ENCODE measurements around the gene HECW1. TPM values are rescaled to one million over a fixed set of nuclear protein-coding genes. Genes with fewer than 3 reads are reported as not detected.
"Not testable (repeated sequence)": the region's sequence is repeated elsewhere in the genome, so short reads cannot be mapped to it uniquely, and the experiment has no call there.

HECW1 gene
- total RNA-seq, 4 donors from 2014 or later, result 0.09 to 0.32 (median 0.12) TPM

DNA sequence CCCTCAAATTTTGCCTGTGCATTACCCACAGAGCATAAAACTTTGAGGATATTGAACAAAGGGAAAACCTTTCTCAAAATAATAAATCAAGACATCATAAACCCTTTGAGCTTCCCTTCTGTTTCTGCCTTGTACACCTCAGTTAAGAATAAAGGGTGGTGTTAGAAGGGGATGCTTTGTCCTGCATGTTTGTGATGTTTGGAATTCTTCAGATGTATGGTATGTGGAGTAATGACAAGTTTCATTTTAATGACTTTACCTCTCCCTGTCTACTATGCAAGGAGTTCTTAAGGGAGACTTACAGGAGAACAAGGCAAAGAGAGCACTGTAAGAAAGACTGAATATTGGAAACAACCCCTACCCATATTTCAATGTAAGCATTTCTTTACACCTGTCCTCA is 99.2 kb downstream of the HECW1 start:
- TF ChIP-seq, protein P1, sequence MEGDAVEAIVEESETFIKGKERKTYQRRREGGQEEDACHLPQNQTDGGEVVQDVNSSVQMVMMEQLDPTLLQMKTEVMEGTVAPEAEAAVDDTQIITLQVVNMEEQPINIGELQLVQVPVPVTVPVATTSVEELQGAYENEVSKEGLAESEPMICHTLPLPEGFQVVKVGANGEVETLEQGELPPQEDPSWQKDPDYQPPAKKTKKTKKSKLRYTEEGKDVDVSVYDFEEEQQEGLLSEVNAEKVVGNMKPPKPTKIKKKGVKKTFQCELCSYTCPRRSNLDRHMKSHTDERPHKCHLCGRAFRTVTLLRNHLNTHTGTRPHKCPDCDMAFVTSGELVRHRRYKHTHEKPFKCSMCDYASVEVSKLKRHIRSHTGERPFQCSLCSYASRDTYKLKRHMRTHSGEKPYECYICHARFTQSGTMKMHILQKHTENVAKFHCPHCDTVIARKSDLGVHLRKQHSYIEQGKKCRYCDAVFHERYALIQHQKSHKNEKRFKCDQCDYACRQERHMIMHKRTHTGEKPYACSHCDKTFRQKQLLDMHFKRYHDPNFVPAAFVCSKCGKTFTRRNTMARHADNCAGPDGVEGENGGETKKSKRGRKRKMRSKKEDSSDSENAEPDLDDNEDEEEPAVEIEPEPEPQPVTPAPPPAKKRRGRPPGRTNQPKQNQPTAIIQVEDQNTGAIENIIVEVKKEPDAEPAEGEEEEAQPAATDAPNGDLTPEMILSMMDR (IDR thresholded peaks at IDR 0.05), result no peak
- ATAC-seq (ENCODE audit: low FRiP score) (no peak), DNase-seq (ENCODE audit: low spot score) (no peak)

DNA sequence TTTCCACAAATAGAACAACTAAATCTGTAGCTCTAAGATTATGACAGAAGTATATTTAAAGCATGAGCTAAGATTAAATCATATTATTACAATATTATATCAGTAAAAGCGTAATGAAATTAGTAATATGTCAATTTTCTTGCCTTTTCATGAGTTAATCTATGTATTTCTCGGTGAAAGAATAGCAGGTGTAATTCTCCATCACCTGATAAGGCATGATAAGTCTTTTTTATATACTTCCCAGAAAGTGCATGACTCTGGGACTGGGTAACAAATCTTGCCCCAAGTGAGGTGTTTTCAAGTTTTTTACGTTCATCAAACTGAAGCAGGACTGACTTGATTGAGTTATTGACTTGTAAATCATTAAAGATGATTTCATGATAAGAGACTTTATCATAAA is 100.5 kb downstream of the HECW1 start:
- TF ChIP-seq, protein P1 (IDR thresholded peaks at IDR 0.05), result no peak
- DNase-seq (ENCODE audit: low spot score) (no peak), ATAC-seq (ENCODE audit: low FRiP score) (no peak)

DNA sequence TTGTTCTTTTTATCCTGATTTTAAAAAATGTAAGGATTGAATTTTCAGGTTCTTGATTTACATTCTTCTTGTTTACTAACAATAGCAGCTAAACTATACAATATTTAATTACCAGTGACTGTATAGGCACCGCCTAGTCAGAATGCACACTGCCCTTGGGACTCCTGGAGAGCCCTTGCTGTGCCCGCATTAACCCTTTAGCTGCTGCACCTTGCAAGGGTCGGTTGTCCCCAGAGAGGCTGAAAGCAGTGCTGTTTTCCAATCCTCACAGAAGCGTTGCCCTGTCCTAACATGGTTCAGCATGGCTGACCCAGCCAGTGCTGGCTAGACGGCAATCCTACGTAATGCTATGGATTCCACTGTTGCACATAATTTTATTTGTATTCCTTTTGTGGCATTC is 102.6 kb downstream of the HECW1 start:
- ATAC-seq (ENCODE audit: low FRiP score), result no peak
- no peak for DNase-seq (ENCODE audit: low spot score)
- TF ChIP-seq, protein P1 (IDR thresholded peaks at IDR 0.05), result no peak

DNA sequence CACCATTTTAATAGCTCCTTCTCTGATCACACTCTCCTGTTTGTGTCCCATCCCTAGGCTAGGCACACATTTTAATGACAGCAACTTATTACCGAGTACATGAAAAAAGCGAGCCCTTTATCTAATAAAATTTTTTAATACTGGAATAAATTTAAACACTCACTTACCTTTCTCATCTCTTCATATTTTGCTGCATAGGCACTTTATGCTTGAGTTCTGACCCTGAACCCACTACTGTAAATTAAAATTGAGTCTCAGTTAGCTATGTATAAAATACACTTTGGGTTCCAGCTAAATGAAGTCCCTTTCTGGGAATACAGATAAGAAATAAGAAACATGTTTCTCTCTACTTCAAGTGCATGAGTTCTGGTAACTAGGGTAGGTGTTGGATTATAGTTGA is 104.6 kb downstream of the HECW1 start:
- no peak for ATAC-seq (ENCODE audit: low FRiP score)
- no peak for DNase-seq (ENCODE audit: low spot score)
- TF ChIP-seq, protein P1 (IDR thresholded peaks at IDR 0.05), result no peak

DNA sequence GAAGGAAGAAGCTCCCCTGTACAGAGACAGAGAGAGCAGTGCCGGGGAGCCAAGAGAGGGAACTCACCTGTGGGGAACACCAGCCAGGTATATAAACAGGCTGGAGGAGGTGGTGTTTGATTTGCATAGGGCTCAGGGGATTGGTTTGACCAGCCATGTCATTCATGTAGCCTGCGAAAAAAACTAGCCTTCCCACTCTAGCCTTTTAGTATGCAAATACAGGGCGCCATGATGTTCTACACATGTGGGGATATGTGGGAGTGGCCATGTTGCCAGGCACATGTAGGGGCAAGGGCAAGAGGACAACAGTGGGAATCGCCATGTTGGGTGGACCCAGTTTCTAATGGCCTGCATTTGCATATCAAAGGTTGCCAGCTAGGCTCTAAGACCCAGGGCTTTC is 106.5 kb downstream of the HECW1 start:
- not testable (repeated sequence) for DNase-seq (ENCODE audit: low spot score); ATAC-seq (ENCODE audit: low FRiP score)

DNA sequence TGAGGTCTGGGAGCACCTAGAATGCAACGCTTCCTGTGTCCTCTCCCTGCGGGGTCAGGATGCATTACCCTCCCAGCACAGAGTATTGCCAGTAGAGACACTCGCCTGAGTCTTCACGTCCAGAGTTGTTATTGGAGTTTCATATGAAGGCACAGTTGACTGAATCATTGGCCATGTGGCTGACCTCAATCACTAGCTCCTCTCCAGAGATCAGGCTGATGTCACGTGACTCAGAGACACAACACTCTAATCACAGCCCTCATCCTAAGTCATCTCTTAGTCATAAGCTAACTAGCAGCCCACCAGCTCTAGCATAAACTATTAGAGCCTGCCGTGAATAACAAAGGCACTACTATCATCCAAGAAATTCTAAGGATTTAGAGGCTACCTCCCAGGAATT is 107.8 kb downstream of the HECW1 start:
- DNase-seq (ENCODE audit: low spot score) (no peak), ATAC-seq (ENCODE audit: low FRiP score) (no peak)
- TF ChIP-seq, protein P1 (IDR thresholded peaks at IDR 0.05), result no peak

DNA sequence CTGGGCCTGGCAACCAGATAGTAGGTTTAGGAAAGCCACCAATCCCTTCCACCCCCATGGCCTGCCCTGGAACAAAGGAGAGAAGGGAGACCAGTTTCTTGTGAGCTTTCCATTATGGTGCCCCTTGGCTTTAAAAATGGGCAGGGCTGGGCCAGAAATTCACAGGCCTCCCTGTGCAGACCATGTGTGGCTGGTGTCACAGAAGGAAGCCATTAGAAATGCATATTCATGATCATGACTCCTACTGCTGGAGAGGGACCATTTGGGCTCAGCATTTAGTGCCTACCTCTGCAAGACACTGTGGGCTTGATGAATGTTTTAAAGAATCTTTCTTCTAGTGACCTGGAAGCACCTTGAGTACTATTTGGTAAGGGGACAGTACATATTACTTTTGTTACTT is 108.3 kb downstream of the HECW1 start:
- no peak for DNase-seq (ENCODE audit: low spot score)
- no peak for ATAC-seq (ENCODE audit: low FRiP score)
- TF ChIP-seq, protein P1 (IDR thresholded peaks at IDR 0.05), result no peak

DNA sequence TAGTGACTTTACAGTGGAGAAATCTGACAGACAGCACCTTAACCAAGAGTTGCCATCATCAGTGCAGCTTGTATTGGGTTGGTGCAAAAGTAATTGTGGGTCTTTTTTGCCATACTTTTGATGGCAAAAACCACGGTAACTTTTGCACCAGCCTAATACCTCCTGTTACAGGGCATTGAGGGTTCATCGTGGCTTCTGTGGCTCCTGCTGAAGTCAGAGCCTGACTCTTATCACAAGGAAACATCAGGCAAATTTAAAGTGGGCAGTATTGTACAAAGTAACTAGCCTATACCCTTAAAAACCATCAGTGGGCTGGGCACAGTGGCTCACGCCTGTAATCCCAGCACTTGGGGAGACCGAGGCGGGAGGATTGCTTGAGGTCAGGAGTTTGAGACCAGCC is 117.4 kb downstream of the HECW1 start:
- ATAC-seq (ENCODE audit: low FRiP score) (no peak), DNase-seq (ENCODE audit: low spot score) (no peak)
- TF ChIP-seq, protein P1 (IDR thresholded peaks at IDR 0.05), result no peak
